HTERT RPE-1 (cell line): Measurements from ENCODE around the gene TXN2.

Experiments used
- in situ Hi-C: fragments of 300-500 bp; cut with MboI; formaldehyde crosslinking; loops from 4 replicates; pipeline ENCODE4 v1.14.3; 2020; ENCODE audit warnings: low sequenced_read_pairs

TXN2 gene

DNA sequence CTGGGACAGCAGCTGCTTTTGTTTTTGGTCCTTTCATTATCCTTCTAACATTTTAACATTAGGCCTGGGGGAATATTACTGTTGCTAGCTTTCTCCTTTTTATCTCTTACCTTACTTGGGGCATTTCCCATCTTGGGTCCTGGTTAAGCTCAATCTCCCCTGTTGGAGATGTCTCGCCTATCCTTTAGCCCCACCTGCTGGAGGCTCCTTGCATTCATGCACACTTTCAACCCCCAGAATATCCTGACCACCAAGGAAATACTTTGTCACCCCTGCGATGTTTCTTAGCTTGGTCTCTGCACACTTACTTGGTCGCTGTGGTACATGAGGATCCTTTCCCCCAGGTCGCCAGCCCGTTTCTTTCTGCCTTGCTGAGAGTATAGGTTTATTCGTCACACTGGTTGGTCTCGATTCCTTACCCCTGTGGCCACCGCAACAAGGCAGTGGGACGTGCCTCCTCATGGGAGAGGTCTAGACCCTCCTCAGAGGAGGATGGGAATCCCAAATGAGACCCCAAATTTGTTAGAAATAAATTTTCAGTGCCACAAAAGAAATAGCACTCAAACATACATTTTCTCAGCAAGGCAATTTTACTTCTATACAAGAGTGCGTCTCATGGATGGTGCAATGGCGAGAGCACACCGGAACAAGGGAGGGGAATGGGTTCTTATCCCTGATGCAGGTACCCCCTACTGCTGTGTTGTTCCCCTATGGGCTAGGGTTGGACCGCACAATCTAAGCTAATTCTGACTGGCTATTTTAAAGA, 5.4 kb upstream of the TXN2 start:
- in situ Hi-C loops = no loop called here

GRCh38 chr22:36480941-36481392, 473 bp downstream of the TXN2 start:
- in situ Hi-C loops = no loop called here

DNA sequence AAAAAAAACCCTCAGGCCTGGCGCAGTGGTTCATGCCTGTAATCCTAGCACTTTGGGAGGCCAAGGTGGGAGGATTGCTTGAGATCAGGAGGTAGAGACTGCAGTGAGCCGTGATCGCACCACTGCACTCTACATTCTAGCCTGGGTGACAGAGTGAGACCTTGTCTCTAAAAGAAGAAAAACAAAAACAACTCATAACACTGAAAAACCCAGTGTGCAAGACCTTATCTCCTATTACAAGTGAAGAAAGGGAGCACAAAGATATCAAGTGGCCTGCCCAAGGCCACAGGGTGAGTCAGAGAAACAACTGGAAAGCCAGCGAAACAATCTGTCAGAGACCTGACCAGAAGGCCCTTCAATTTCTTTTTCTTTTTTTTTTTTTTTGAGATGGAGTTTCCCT, 2.5 kb downstream of the TXN2 start:
- in situ Hi-C loops = no loop called here

DNA sequence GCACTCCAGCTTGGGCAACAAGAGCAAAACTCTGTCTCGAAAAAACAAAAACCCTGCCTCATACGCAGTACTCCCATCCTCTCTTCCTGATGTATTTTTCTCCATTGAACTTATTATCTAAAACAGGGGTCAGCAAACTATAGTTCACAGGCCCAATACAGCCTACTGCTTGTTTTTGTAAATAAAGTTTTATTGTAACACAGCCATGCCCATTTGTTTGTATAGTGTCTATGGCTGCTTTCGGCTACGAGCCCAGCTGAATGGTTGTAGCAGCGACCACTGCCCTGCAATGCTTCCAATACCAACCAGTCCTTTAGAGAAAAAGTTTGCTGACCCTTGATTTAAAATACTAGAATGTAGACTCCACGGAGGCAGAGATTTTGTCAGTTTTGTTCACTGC, 6.1 kb downstream of the TXN2 start:
- in situ Hi-C loops = no loop called here

- in situ Hi-C loops = no loop called here
These were observed 8.8 kb downstream of the TXN2 start for GRCh38 chr22:36472689-36473088.

DNA sequence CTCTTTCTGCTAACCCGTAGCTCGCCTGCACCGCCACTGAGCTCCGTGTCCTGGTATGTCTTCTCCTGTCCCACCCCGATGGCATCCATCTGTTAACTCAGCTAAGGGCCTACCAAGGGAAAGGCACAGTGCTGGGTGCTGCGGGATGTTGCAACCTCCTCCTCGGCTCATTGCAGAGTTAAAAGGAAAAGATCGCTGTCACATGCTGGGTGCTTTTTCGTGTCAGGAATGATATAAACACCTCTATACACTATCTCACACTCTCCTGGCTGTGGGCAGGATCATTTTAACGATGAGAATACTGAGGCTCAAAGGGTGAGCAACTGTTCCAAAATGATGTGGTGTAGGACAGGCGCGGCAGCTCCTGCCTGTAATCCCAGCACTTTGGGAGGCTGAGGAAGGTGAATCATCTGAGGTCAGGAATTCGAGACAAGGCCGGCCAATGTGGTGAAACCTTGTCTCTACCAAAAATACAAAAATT, 10.1 kb downstream of the TXN2 start:
- in situ Hi-C loops = no loop called here

- in situ Hi-C loops = no loop called here
These were observed 10.5 kb downstream of the TXN2 start for GRCh38 chr22:36470994-36471331.

GRCh38 chr22:36470162-36470993, 11.1 kb downstream of the TXN2 start:
- in situ Hi-C loops = no loop called here

- in situ Hi-C loops = no loop called here
These were observed 12.2 kb downstream of the TXN2 start for GRCh38 chr22:36469094-36469710.

DNA sequence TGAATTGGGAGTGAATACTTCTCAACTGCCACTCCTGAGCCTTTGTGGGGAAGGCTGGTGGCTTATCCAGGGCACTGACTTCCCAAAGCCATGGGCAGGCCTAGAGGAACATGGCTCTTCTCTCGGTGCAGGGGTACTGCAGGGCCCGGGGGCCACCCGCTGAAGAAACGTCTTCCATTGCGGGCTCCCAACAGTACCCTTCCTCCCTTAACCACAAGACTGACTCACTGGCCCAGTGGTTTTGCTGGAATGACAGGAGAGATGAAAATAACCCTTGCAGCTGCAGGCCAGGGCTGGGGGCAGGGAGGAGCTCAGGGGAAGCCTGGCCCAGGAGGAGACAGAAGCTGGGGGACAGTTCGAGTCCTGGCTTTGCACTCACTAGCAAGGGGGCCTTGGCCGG, 13.5 kb downstream of the TXN2 start:
- in situ Hi-C loops = no loop called here

DNA sequence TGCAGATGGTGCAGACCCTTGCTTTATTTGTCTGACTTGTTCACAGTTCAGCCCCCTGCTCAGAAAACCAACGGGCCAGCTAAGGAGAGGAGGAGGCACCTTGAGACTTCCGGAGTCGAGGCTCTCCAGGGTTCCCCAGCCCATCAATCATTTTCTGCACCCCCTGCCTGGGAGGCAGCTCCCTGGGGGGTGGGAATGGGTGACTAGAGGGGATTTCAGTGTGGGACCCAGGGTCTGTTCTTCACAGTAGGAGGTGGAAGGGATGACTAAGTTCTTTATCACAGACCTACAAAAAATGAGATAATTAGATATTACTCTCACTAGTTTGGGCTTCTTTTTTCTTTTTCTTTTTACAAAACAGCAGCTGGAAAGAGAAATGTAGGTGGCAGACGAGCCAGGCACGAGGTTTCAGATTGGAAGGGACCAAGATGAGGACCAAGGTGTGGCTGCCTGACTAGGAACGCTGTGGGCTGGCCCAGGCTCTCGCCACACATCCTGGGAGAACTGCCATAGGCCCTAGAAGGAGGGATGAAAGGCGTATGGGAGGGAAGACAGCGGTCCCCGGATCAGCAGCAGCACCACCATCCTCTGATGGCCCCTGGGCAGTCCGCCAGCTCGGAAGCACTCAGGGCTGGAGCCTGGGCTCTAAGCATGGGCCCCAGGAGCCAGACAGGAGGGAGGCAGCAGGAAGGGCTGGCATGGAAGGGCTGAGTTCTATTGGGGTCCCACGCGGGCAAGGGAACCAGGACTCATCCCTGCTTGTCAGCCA, 14.2 kb downstream of the TXN2 start:
- in situ Hi-C loops = no loop called here

GRCh38 chr22:36466258-36466657, 15.2 kb downstream of the TXN2 start:
- in situ Hi-C loops = no loop called here

- in situ Hi-C loops = no loop called here
These were observed 16.0 kb downstream of the TXN2 start for GRCh38 chr22:36465232-36466021.

- in situ Hi-C loops = no loop called here
These were observed 16.7 kb downstream of the TXN2 start for GRCh38 chr22:36464715-36465231.

DNA sequence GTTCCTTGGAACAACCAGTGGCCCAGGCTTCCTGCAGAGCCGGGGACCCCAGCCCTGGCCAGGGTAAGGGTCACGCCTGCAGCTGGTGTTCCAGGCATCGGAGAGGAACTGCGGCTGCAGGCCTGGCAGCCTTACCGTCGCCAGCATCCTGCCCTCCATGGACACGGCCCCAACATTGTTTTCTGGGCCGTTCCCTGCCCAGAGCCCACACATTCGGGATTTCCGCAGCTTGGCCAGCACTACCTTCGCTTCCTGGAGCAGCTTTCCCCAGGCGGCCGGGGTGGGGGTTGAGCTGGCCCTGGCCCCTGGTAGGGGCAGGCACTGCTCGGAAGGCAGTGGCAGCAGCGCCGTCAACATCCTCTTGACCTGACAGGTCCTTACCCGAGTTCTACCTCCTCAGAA, 17.7 kb downstream of the TXN2 start:
- in situ Hi-C loops = no loop called here

DNA sequence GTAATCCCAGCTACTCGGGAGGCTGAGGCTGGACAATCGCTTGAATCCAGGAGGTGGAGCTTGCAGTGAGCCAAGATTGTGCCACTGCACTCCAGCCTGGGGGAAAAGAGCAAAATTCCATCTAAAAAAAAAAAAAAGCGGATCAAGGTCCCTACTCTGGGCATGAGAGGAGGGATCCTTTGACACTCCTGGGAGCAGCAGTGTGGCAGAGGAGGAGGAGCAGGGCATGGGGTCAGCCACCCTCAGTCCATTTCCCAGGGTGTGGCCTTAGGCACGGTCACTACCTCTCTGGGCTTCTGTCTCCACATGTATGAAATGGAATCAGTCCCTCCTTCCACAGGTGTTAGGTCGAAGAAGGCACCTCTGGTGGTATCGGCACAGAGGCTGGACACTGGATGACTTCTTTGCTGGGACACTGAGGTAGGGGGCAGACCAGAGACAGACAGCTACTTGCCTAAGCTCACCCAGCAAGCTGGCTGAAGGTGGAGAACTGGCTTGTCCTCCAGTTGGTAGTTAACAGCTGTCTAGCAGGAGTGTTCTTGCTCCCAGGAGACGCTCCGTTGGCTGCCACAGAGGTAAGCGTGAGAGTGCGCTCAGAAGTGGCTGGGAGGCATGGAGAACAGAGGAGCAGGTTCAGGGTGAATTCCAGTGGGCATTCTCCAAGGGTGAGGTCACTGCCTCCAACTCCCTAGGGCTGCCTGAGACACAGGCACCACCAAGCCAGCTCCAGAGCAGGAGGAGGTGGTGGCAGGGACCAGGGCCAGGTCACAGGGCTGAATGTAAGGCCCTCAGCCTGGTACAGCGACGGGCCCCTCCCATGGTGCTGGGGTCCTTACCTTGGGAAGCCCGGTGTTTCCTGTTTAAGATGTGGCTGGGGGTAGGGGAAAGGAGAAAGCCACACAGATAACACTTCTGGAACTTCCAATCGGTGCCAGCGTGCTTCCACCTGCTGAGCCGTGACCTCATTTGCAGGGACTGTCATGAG, 19.5 kb downstream of the TXN2 start:
- in situ Hi-C loops = no loop called here

DNA sequence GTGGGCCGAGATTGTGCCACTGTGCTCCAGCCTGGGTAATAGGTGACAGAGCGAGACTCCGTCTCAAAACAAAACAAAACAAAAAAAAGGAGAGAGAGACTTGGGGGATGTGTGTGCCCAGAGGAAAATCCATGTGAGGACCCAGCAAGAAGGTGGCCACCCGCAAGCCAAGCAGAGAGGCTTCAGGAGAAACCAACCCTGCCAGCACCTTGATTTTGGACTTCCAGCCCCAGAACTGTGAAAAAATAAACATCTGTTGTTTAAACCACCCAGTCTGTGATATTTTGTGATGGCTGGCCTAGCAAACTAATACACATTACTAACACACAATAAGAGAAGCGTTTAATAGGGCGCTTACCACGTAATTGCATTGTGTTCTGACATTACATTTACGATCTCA, 21.2 kb downstream of the TXN2 start:
- in situ Hi-C loops = no loop called here

DNA sequence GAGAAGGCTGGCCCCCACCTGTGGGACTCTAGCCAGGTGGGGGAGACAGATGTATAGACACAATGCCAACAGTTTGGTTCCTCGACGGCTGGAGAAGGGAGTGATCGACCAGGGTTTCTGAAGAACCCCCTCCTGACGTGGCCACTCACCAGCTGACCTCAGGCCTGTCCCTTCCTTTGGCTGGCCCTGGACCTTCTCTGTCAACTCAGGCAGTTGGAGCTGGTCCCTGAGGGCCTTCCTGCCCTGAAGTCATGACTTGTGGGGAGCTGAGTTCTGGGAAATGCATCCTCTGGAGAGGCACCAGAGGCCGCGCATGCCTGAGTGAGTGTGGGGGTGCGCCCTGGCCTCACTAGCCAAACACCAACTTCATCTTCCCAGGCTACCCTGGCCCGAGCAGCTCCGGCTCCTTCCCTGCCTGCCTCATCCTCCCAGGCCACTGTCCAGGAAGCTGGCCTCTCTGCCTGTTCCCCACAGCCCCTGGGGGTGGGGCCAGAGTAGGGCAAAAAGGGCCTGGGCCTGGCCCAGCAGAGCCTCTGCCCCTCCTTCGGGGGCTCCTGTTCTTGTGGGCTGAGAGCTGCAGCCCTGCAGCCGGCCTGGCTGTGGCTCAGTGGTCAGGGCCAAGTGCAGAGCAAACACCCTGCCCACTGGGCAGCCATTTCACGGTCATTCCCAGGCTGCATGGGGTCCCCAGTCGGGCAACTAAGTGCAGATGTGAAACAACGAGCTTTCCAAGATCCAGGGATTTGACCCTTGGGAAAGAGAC, 23.6 kb downstream of the TXN2 start:
- in situ Hi-C loops = no loop called here
